Right lobe of liver (tissue), 6 donors: ENCODE results near the gene FAF2. TPM values are rescaled to one million over a fixed set of nuclear protein-coding genes. Genes with fewer than 3 reads are reported as not detected.

Experiments used
- ATAC-seq, 4 donors: fragments of 200-7000 bp; cut with Tn5 transposase; one replicate each; pipeline ENCODE4 v1.9.1; 2020; ENCODE audit warnings: mild to moderate bottlenecking in 4 of 4, moderate library complexity in 4 of 4
- DNase-seq, 3 donors: peaks; one replicate each; pipeline ENCODE4 v3.0.0-alpha.2; 2020
- H3K27ac ChIP-seq, 3 donors: fragments of 200-600 bp; one replicate each; pipeline ENCODE4 v1.8.0; 2022
- H3K27me3 ChIP-seq, 2 donors: fragments of 200-600 bp; one replicate each; pipeline ENCODE4 v1.8.0; 2022
- H3K36me3 ChIP-seq, 4 donors: fragments of 200-600 bp; sonication (generic) in 1 of 4; one replicate each; pipeline versions ENCODE4 v1.5.1 to v1.8.0; 2017 to 2022; ENCODE audit warnings: control low read depth in 1 of 4
- H3K4me1 ChIP-seq, 4 donors: fragments of 200-600 bp; sonication (generic) in 1 of 4; one replicate each; pipeline versions ENCODE4 v1.5.1 to v1.8.0; 2017 to 2022; ENCODE audit warnings: control low read depth in 1 of 4
- H3K4me3 ChIP-seq, 3 donors: fragments of 200-600 bp; one replicate each; pipeline ENCODE4 v1.8.0; 2022
- H3K9me3 ChIP-seq, 4 donors: fragments of 200-600 bp; sonication (generic) in 1 of 4; one replicate each; pipeline versions ENCODE4 v1.5.1 to v1.8.0; 2017 to 2022; ENCODE audit warnings: control low read depth in 1 of 4
- CTCF ChIP-seq, 4 donors: fragments of 200-600 bp in 3 of 4; fragments of 450-650 bp in 1 of 4; IDR thresholded peaks; one replicate each; pipeline versions ENCODE4 v1.5.1 to v1.8.0; 2016 to 2022; ENCODE audit warnings: antibody characterized with exemption in 4 of 4, mild to moderate bottlenecking in 2 of 4
- POLR2A ChIP-seq: fragments of 450-650 bp; IDR thresholded peaks from one replicate; pipeline ENCODE4 v1.6.1; 2017; ENCODE audit warnings: antibody characterized with exemption, mild to moderate bottlenecking
- WGBS: methylation state at CpG from one replicate; pipeline ENCODE4 v1.1.6; 2018; ENCODE audit warnings: low coverage, low lambda C conversion rate; ENCODE audit not compliant: insufficient coverage; ENCODE audit errors: missing lambda C conversion rate; 5-methylcytosine and 5-hydroxymethylcytosine counted together
- intact Hi-C, 2 donors: fragments of 100-400 bp; cut with DNase I; formaldehyde crosslinking; loops; one replicate each; pipeline versions ENCODE4 v1.11.2 to v1.14.1; 2022
- total RNA-seq, 6 experiments: library from RNA; depleted of rRNA in 2 of 6; stranded (reverse); fragments of >200 nt in 2 of 6; fragmentation: NEBNext Ultra II Directional in 3 of 6; extraction: Animal tissue kit (Norgen Biotek cat#: 25700) in 3 of 6; gene quantifications; one replicate each; pipeline versions ENCODE4 v1.1.0 to v1.2.4, GENCODE V29; 2016 to 2023
- donor health status: DM: no; HTN: yes; CAD: no.
- donor health status: DM: no; HTN: no; CAD: no.
- donor health status: DM: no; HTN: no; CAD: no.
- donor health status: DM: no; HTN: yes; CAD: no.
- donor health status: DM: no; HTN: yes; CAD: no.

FAF2 gene
- total RNA-seq, 6 experiments from 2014 or later, result 17.5 to 23.3 (median 19.8) TPM

GRCh38 chr5:176529116-176529740 is 81.0 kb downstream of the FAF2 start:
- H3K9me3 ChIP-seq, result no peaks in the 10 kb centered on the region
- H3K4me3 ChIP-seq, result no peak overlapping the region
- intact Hi-C loops, result no loop called here
- TF ChIP-seq POLR2A, result no peak
- TF ChIP-seq CTCF (IDR thresholded peaks at IDR 0.05), result no peak
- ATAC-seq (no peak), DNase-seq (no peak)
- 60% methylated on average over 2 of the region's 26 CpGs for WGBS
- no peaks in the 10 kb centered on the region for H3K27me3 ChIP-seq
- H3K36me3 ChIP-seq, result peaks cover 0 to 35% (median 14%) of the 10 kb centered on the region in 4 donors
- no peak overlapping the region for H3K27ac ChIP-seq
- peaks cover 0 to 16% (median 11%) of the 10 kb centered on the region in 4 donors for H3K4me1 ChIP-seq

GRCh38 chr5:176529741-176530141 is 81.6 kb downstream of the FAF2 start:
- TF ChIP-seq CTCF (IDR thresholded peaks at IDR 0.05) (no peak), POLR2A (no peak)
- peaks cover 0 to 35% (median 14%) of the 10 kb centered on the region in 4 donors for H3K36me3 ChIP-seq

GRCh38 chr5:176530393-176530982 is 82.3 kb downstream of the FAF2 start:
- 68% methylated on average over 4 of the region's 28 CpGs for WGBS
- Histone ChIP-seq H3K9me3 (no peaks in the 10 kb centered on the region), H3K27me3 (no peaks in the 10 kb centered on the region), H3K4me1 (peaks cover 0 to 29% (median 21%) of the 10 kb centered on the region in 4 donors), H3K27ac (no peak overlapping the region), H3K4me3 (no peak overlapping the region), H3K36me3 (peaks cover 0 to 35% (median 14%) of the 10 kb centered on the region in 4 donors)
- intact Hi-C loops, result loop anchor here in 1 of 2 donors (10.0 kb wide), 1 partner anchor 86 kb away; the partner anchor contains the start of gene FAF2
- ATAC-seq, result no peak
- TF ChIP-seq CTCF (IDR thresholded peaks at IDR 0.05) (no peak), POLR2A (no peak)
- no peak for DNase-seq

More at GRCh38 chr5:176529741-176530141, 81.6 kb downstream of the FAF2 start:
- Histone ChIP-seq H3K4me1 (peaks cover 0 to 21% (median 15%) of the 10 kb centered on the region in 4 donors), H3K27ac (no peak overlapping the region), H3K9me3 (no peaks in the 10 kb centered on the region), H3K4me3 (no peak overlapping the region), H3K27me3 (no peaks in the 10 kb centered on the region)
- WGBS, result 80% methylated on average over 1 of the region's 11 CpGs
- DNase-seq (no peak), ATAC-seq (no peak)
- intact Hi-C loops, result loop anchor here in 1 of 2 donors (10.0 kb wide), 1 partner anchor 85 kb away; the partner anchor contains the start of gene FAF2

GRCh38 chr5:176530983-176531901 is 83.1 kb downstream of the FAF2 start:
- Histone ChIP-seq H3K4me1 (peaks cover 0 to 36% (median 25%) of the 10 kb centered on the region in 4 donors), H3K9me3 (no peaks in the 10 kb centered on the region), H3K27ac (no peak overlapping the region), H3K36me3 (peaks cover 0 to 35% (median 14%) of the 10 kb centered on the region in 4 donors), H3K27me3 (no peaks in the 10 kb centered on the region), H3K4me3 (no peak overlapping the region)
- no peak for DNase-seq
- 62% methylated on average over 12 of the region's 24 CpGs for WGBS
- no peak for ATAC-seq
- TF ChIP-seq POLR2A (no peak), CTCF (IDR thresholded peaks at IDR 0.05) (no peak)
- intact Hi-C loops, result loop anchor here in 1 of 2 donors (10.0 kb wide), 1 partner anchor 86 kb away; the partner anchor contains the start of gene FAF2
